ENCODE data around the gene RMRP. TPM values are rescaled to one million over a fixed set of nuclear protein-coding genes. Genes with fewer than 3 reads are reported as not detected.

Gene RMRP
- total and polyA plus RNA-seq, 2 of the 4 experiments (the other 2 are of a cell fraction): 39.7 to 13,690 TPM

DNA sequence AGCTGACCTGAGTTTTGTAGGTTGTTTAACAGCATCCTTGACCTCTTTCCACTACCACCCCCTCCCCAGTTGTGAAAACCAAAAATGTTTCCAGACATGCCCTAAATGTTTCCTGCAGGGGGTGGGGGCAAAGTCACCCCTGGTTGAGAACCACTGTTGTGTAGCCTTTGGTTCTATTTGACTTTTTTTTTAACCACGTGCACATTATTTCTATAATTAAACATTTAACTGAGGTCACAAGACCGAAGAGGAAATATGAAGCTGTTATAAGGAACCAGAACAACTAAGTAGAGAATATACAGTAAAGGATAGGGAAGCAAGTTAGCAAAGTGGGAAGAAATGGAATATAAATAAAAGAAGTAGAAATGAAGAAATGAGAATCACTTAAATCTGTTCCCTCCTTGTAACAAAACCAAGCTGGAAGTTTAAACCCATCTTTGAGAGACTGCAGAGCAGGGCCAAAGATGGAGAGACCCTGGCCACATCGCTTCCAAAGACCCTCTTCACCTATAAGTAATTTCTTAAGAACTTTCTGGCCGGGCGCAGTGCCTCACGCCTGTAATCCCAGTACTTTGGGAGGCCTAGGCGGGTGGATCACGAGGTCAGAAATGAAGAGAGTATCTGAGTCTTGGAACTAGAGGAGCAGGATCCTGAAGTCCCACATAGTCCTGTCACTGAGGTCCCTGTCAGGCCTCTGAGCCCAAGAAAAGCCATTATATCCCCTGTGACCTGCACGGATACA, 21.5 kb downstream of the RMRP start:
- Histone ChIP-seq H2AK5ac (ENCODE audit: low read depth, low read length) (no peak overlapping the region), H3K4ac (ENCODE audit: low read depth, low read length) (no peak overlapping the region), H2AFZ (replicated peaks; ENCODE audit: low read length, poor library complexity) (no peak overlapping the region), H3K9ac (ENCODE audit: low read depth, low read length) (no peak overlapping the region), H4K20me1 (ENCODE audit: insufficient read depth, low read length) (no peaks in the 10 kb centered on the region), H3K14ac (replicated peaks; ENCODE audit: low read depth, low read length) (no peak overlapping the region), H2AK9ac (replicated peaks; ENCODE audit: low read depth, low read length, poor library complexity) (no peak overlapping the region), H3K4me1 (ENCODE audit: control insufficient read depth, insufficient read depth, low read length) (no peaks in the 10 kb centered on the region), H3K23ac (ENCODE audit: low read depth, low read length) (no peak overlapping the region), H4K8ac (ENCODE audit: low read depth in 2 of 2, low read length in 2 of 2) (no peak overlapping the region), H3K4me2 (ENCODE audit: low read depth, low read length) (no peak overlapping the region), H3K9me1 (ENCODE audit: insufficient read depth, low read length) (no peaks in the 10 kb centered on the region), H4K91ac (ENCODE audit: insufficient read depth, low read depth, low read length) (no peak overlapping the region), H2BK120ac (ENCODE audit: low read depth, low read length) (no peak overlapping the region), H4K5ac (ENCODE audit: low read depth, low read length) (no peak overlapping the region), H3K9me3 (ENCODE audit: control insufficient read depth, insufficient read depth, low read length) (no peaks in the 10 kb centered on the region), H2BK20ac (ENCODE audit: low read depth, low read length) (no peak overlapping the region), H3K18ac (ENCODE audit: low read depth, low read length) (no peak overlapping the region), H3K79me1 (ENCODE audit: low read depth in 1 of 2, low read length in 2 of 2) (no peaks in the 10 kb centered on the region), H3K36me3 (ENCODE audit: control insufficient read depth, insufficient read depth, low read length) (no peaks in the 10 kb centered on the region), H3K4me3 (ENCODE audit: insufficient read depth, low read depth, low read length) (no peak overlapping the region), H3K27ac (ENCODE audit: insufficient read depth, low read length) (no peak overlapping the region), H3K56ac (ENCODE audit: extremely low read depth, insufficient read depth, low read length) (no peak overlapping the region), H2BK5ac (ENCODE audit: low read depth, low read length, poor library complexity, severe bottlenecking) (no peak overlapping the region), H2BK15ac (ENCODE audit: low read depth, low read length) (no peak overlapping the region), H3K27me3 (ENCODE audit: control insufficient read depth, insufficient read depth, low read length) (no peaks in the 10 kb centered on the region; the same call in 1 of the 2 replicates)
- TF ChIP-seq RAD21 (IDR thresholded peaks at IDR 0.05; ENCODE audit: low read length) (no peak), SMC3 (IDR thresholded peaks at IDR 0.05; ENCODE audit: low read depth, low read length) (no peak), MXI1 (IDR thresholded peaks at IDR 0.05; ENCODE audit: borderline replicate concordance, low read depth, low read length) (no peak), MAZ (IDR thresholded peaks at IDR 0.05; ENCODE audit: borderline replicate concordance, low read depth, low read length) (no peak), POLR2A (IDR thresholded peaks at IDR 0.05; ENCODE audit: low read depth, low read length) (no peak), NFE2L2 (IDR thresholded peaks at IDR 0.05; ENCODE audit: low read depth, low read length) (no peak), CEBPB (IDR thresholded peaks at IDR 0.05; ENCODE audit: low read depth, low read length) (no peak), BHLHE40 (IDR thresholded peaks at IDR 0.05; ENCODE audit: low read depth, low read length) (no peak), RFX5 (IDR thresholded peaks at IDR 0.05; ENCODE audit: low read depth, low read length) (no peak), MAFK (IDR thresholded peaks at IDR 0.05; ENCODE audit: low read depth, low read length) (no peak), RCOR1 (IDR thresholded peaks at IDR 0.05; ENCODE audit: insufficient replicate concordance, low read length) (no peak), FOS (IDR thresholded peaks at IDR 0.05; ENCODE audit: low read depth, low read length) (no peak), CHD1 (IDR thresholded peaks at IDR 0.05; ENCODE audit: low read depth, low read length) (no peak)
- TF ChIP-seq, protein P1, sequence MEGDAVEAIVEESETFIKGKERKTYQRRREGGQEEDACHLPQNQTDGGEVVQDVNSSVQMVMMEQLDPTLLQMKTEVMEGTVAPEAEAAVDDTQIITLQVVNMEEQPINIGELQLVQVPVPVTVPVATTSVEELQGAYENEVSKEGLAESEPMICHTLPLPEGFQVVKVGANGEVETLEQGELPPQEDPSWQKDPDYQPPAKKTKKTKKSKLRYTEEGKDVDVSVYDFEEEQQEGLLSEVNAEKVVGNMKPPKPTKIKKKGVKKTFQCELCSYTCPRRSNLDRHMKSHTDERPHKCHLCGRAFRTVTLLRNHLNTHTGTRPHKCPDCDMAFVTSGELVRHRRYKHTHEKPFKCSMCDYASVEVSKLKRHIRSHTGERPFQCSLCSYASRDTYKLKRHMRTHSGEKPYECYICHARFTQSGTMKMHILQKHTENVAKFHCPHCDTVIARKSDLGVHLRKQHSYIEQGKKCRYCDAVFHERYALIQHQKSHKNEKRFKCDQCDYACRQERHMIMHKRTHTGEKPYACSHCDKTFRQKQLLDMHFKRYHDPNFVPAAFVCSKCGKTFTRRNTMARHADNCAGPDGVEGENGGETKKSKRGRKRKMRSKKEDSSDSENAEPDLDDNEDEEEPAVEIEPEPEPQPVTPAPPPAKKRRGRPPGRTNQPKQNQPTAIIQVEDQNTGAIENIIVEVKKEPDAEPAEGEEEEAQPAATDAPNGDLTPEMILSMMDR (conservative IDR thresholded peaks at IDR 0.05; ENCODE audit: low read depth, low read length): no peak
- TF ChIP-seq, protein P2, sequence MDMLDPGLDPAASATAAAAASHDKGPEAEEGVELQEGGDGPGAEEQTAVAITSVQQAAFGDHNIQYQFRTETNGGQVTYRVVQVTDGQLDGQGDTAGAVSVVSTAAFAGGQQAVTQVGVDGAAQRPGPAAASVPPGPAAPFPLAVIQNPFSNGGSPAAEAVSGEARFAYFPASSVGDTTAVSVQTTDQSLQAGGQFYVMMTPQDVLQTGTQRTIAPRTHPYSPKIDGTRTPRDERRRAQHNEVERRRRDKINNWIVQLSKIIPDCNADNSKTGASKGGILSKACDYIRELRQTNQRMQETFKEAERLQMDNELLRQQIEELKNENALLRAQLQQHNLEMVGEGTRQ (IDR thresholded peaks at IDR 0.05; ENCODE audit: low read depth, low read length): no peak
- TF ChIP-seq, protein P3, sequence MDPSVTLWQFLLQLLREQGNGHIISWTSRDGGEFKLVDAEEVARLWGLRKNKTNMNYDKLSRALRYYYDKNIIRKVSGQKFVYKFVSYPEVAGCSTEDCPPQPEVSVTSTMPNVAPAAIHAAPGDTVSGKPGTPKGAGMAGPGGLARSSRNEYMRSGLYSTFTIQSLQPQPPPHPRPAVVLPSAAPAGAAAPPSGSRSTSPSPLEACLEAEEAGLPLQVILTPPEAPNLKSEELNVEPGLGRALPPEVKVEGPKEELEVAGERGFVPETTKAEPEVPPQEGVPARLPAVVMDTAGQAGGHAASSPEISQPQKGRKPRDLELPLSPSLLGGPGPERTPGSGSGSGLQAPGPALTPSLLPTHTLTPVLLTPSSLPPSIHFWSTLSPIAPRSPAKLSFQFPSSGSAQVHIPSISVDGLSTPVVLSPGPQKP (IDR thresholded peaks at IDR 0.05; ENCODE audit: borderline replicate concordance, low read depth, low read length): no peak
- dilution Hi-C loops (cut with HindIII; ENCODE audit: low sequenced_read_pairs, unreplicated experiment): no loop called here
- ATAC-seq (ENCODE audit: low read depth): no peak
- ChIA-PET POLR2A (ENCODE audit: unreplicated experiment) (no interaction called here), CTCF (no interaction called here)
- intact Hi-C loops (cut with micrococcal nuclease): no loop called here
- in situ Hi-C loops (cut with MboI; ENCODE audit: low sequenced_read_pairs): no loop called here
- BruUV-seq (replicated peaks): no TSS peak
- no peak for DNase-seq
- WGBS, 2 experiments (ENCODE audit: extremely low coverage in 2 of 2, insufficient read length in 1 of 2): 100% methylated on average over 1 of the region's 9 CpGs; no CpG with 5 or more reads in 1 of the 2 experiments
